OCI-LY1 (cell line): Measurements from ENCODE around the gene POLR3B.
"Not testable (repeated sequence)": the region's sequence is repeated elsewhere in the genome, so short reads cannot be mapped to it uniquely, and the experiment has no call there.

Source experiments
- H2AFZ ChIP-seq: fragments of 200-600 bp; sonication (generic), shearing (Covaris generic); 2 replicates; pipeline ENCODE4 v1.6.0; 2014; ENCODE audit warnings: antibody characterized with exemption, mild to moderate bottlenecking, low read length
- H3F3A ChIP-seq: fragments of 200-600 bp; sonication (generic), shearing (Covaris generic); 2 replicates; pipeline ENCODE4 v1.6.0; 2014; ENCODE audit warnings: mild to moderate bottlenecking, antibody characterized with exemption, low read length, moderate library complexity; ENCODE audit not compliant: insufficient read depth
- H3K27ac ChIP-seq: fragments of 200-600 bp; sonication (generic); 2 replicates; pipeline ENCODE4 v1.5.1; 2014; ENCODE audit warnings: low read length, mixed run types, mild to moderate bottlenecking, low read depth; ENCODE audit not compliant: poor library complexity, severe bottlenecking
- H3K27me3 ChIP-seq: fragments of 200-600 bp; sonication (generic); 2 replicates; pipeline ENCODE4 v1.6.0; 2014; ENCODE audit warnings: antibody characterized with exemption, mild to moderate bottlenecking, low read length, moderate library complexity; ENCODE audit not compliant: insufficient read depth
- H3K36me3 ChIP-seq: fragments of 200-600 bp; sonication (generic); 2 replicates; pipeline ENCODE4 v1.6.1; 2014; ENCODE audit warnings: mild to moderate bottlenecking, antibody characterized with exemption, low read length, moderate library complexity, mixed read lengths; ENCODE audit not compliant: insufficient read depth
- H3K4me1 ChIP-seq: fragments of 200-600 bp; sonication (generic); 2 replicates; pipeline ENCODE4 v1.5.1; 2014; ENCODE audit warnings: mild to moderate bottlenecking, low read length, moderate library complexity; ENCODE audit not compliant: insufficient read depth, severe bottlenecking
- H3K4me2 ChIP-seq: fragments of 200-600 bp; sonication (generic), shearing (Covaris generic); 2 replicates; pipeline ENCODE4 v1.6.1; 2014; ENCODE audit warnings: low read length
- H3K4me3 ChIP-seq: fragments of 200-600 bp; sonication (generic); 2 replicates; pipeline ENCODE4 v1.5.1; 2014; ENCODE audit warnings: low read length, low read depth, mild to moderate bottlenecking, mixed read lengths; ENCODE audit not compliant: poor library complexity, severe bottlenecking
- H3K79me2 ChIP-seq: fragments of 200-600 bp; shearing (Covaris generic); 2 replicates; pipeline ENCODE4 v1.6.1; 2016; ENCODE audit warnings: mixed run types, low read length, mixed read lengths; ENCODE audit not compliant: insufficient read depth
- H3K9ac ChIP-seq: fragments of 200-600 bp; sonication (generic), shearing (Covaris generic); 2 replicates; pipeline ENCODE4 v1.6.1; 2014; ENCODE audit warnings: mild to moderate bottlenecking, low read length, mixed read lengths
- H3K9me2 ChIP-seq: fragments of 200-600 bp; sonication (generic), shearing (Covaris generic); 2 replicates; pipeline ENCODE4 v1.6.1; 2014; ENCODE audit warnings: low read depth, mild to moderate bottlenecking, low read length, mixed read lengths
- H3K9me3 ChIP-seq: fragments of 200-600 bp; shearing (Covaris generic); 2 replicates; pipeline ENCODE4 v1.6.1; 2014; ENCODE audit warnings: low read length, mixed read lengths
- H4K20me1 ChIP-seq: fragments of 200-600 bp; sonication (generic), shearing (Covaris generic); 2 replicates; pipeline ENCODE4 v1.6.0; 2016; ENCODE audit warnings: mild to moderate bottlenecking, low read length; ENCODE audit not compliant: insufficient read depth
- CTCF ChIP-seq: fragments of 200-600 bp; sonication (generic), shearing (Covaris generic); IDR thresholded peaks from 2 replicates; pipeline ENCODE4 v1.5.1; 2017; ENCODE audit warnings: mild to moderate bottlenecking, antibody characterized with exemption, low read length, moderate library complexity, mixed read lengths
- EZH2 ChIP-seq: fragments of 200-600 bp; sonication (generic), shearing (Covaris generic); IDR thresholded peaks from 2 replicates; pipeline ENCODE4 v1.8.0; 2017; ENCODE audit warnings: borderline replicate concordance, mixed run types, mild to moderate bottlenecking, antibody characterized with exemption, low read length, moderate library complexity, mixed read lengths

Gene POLR3B

GRCh38 chr12:106309671-106310505 lies 47.7 kb upstream of the POLR3B start:
- H4K20me1 ChIP-seq = no peaks in the 10 kb centered on the region
- no peak overlapping the region for H2AFZ ChIP-seq
- peaks cover 2% of the 10 kb centered on the region; the same call in 1 of the 2 replicates for H3K36me3 ChIP-seq
- H3K27me3 ChIP-seq = no peaks in the 10 kb centered on the region
- H3K4me3 ChIP-seq = no peak overlapping the region
- TF ChIP-seq EZH2 (no peak), CTCF (no peak)
- H3K27ac ChIP-seq = no peak overlapping the region
- peaks cover 46% of the 10 kb centered on the region for H3K4me1 ChIP-seq
- H3K9me2 ChIP-seq = no peaks in the 10 kb centered on the region
- H3K9ac ChIP-seq = no peak overlapping the region
- no peak overlapping the region for H3K4me2 ChIP-seq
- H3K79me2 ChIP-seq = no peaks in the 10 kb centered on the region
- H3K9me3 ChIP-seq = no peaks in the 10 kb centered on the region
- H3F3A ChIP-seq = no peaks in the 10 kb centered on the region; the same call in 1 of the 2 replicates

GRCh38 chr12:106310687-106311086 lies 46.9 kb upstream of the POLR3B start:
- no peaks in the 10 kb centered on the region; the same call in 1 of the 2 replicates for H3F3A ChIP-seq
- no peak overlapping the region for H2AFZ ChIP-seq
- H3K9me2 ChIP-seq = no peaks in the 10 kb centered on the region
- H3K4me1 ChIP-seq = peaks cover 38% of the 10 kb centered on the region
- H3K36me3 ChIP-seq = peaks cover 9% of the 10 kb centered on the region; the same call in 1 of the 2 replicates
- H4K20me1 ChIP-seq = no peaks in the 10 kb centered on the region
- H3K4me3 ChIP-seq = no peak overlapping the region
- H3K4me2 ChIP-seq = peak overlapping the region; percentile 9; the same call in 1 of the 2 replicates
- no peak overlapping the region for H3K27ac ChIP-seq
- H3K79me2 ChIP-seq = no peaks in the 10 kb centered on the region
- H3K27me3 ChIP-seq = no peaks in the 10 kb centered on the region
- H3K9ac ChIP-seq = no peak overlapping the region
- no peaks in the 10 kb centered on the region for H3K9me3 ChIP-seq
- no peak for TF ChIP-seq EZH2
- TF ChIP-seq CTCF = no peak

GRCh38 chr12:106311139-106311538 lies 46.4 kb upstream of the POLR3B start:
- H3K9me2 ChIP-seq = no peaks in the 10 kb centered on the region
- no peaks in the 10 kb centered on the region; the same call in 1 of the 2 replicates for H3F3A ChIP-seq
- H3K36me3 ChIP-seq = peaks cover 9% of the 10 kb centered on the region; the same call in 1 of the 2 replicates
- no peak overlapping the region for H3K27ac ChIP-seq
- no peaks in the 10 kb centered on the region for H3K79me2 ChIP-seq
- TF ChIP-seq CTCF (no peak), EZH2 (no peak)
- H3K4me2 ChIP-seq = peak overlapping the region; percentile 9; the same call in 1 of the 2 replicates
- no peak overlapping the region for H3K4me3 ChIP-seq
- H3K9ac ChIP-seq = no peak overlapping the region
- no peaks in the 10 kb centered on the region for H3K27me3 ChIP-seq
- no peak overlapping the region for H2AFZ ChIP-seq
- no peaks in the 10 kb centered on the region for H3K9me3 ChIP-seq
- no peaks in the 10 kb centered on the region for H4K20me1 ChIP-seq
- peaks cover 33% of the 10 kb centered on the region for H3K4me1 ChIP-seq

- H3K4me1 ChIP-seq = peaks cover 21% of the 10 kb centered on the region
- H3K27me3 ChIP-seq, H3K9me3 ChIP-seq, H3K4me3 ChIP-seq, H2AFZ ChIP-seq, H3K79me2 ChIP-seq, H3K4me2 ChIP-seq, H4K20me1 ChIP-seq, H3K9ac ChIP-seq, H3K27ac ChIP-seq, H3K36me3 ChIP-seq, H3F3A ChIP-seq, H3K9me2 ChIP-seq: not testable (repeated sequence)
Observed at GRCh38 chr12:106313413-106313812, 44.1 kb upstream of the POLR3B start.
